NCI-H460 (cell line): ENCODE data around the gene RRM2. TPM values are rescaled to one million over a fixed set of nuclear protein-coding genes. Genes with fewer than 3 reads are reported as not detected.

Experiments
- DNase-seq: peaks from one replicate; pipeline ENCODE4 v3.0.0-alpha.2; 2016; ENCODE audit warnings: low read depth; ENCODE audit errors: extremely low read depth
- total RNA-seq: library from RNA; depleted of rRNA; stranded (reverse); fragments of >200 nt; shearing (Covaris generic); gene quantifications from 2 replicates; pipeline ENCODE4 v1.2.3, GENCODE V29; 2014

The RRM2 gene
- total RNA-seq, 1 experiment from 2014 or later: 68.7 TPM

DNA sequence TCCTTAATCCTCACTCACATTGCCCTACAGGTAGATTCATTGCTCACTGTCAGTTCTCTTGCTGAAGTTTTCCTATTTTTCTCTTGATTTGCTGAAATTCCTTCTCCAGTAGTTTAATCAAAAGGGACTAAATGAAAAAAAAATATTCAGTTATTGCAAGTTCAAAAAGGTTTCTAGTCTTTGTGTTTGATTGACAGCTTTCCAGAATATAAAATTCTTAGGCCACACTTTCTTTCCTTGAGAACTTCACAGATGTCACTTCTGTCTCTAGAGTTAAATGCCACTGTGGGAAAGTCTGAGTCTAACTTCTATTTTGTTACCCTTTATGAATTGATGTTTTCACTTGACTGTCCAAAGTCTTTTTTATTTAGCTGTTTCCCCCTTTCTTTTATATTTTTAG lies 25.7 kb downstream of the RRM2 start:
- no peak for DNase-seq

DNA sequence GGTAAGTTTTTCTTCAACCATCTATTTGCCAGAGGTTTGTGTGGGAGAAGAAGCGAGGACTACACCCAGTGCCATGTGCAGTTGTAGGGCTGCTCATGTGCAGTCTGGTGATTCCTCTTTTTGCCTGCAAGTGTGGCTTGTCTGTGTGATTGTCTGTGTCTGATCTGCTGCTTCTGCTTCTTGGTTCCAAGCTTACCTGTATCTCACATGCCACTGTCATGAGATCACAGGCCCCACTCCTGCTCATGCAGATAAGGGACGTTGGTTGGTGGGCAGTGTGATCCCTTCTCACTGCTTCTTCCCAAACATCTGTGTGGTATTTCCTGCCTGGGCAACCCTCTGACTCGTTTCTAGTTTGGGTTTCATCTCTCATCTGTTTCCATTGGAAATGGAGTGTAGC lies 27.1 kb downstream of the RRM2 start:
- no peak for DNase-seq

DNA sequence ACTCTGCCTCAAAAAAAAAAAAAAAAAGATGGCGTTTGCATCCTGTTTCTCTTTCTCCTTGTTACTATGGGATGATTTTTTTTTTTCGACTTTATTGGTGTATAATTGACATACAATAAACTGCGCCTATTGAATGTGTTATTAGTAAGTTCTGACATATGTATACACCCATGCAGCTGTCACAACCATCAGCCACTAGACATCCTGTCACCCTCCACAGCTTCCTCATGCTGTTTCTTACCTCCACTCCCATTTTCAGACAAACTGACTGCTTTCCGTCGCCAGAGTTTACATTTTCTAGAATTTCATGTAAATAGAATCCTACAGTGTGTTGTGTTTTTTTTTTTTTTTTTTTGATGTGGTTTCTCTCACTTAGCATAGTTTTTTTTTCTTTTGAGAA lies 27.9 kb downstream of the RRM2 start:
- DNase-seq: no peak

DNA sequence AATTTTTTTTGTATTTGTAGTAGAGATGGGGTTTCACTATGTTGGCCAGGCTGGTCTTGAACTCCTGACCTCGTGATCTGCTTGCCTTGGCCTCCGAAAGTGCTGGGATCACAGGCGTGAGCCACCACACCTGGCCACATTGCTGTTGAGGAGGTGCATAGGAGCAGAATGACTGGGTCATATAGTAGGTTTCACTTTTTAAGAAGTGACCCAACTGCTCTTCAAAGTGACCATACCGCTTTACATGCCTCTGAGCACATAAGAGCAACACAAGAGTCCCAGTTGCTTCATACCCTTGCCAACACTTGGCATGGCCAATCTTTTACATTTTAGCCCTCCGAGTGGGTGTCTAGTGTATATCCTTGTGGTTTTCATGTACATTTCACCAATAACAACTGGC lies 28.9 kb downstream of the RRM2 start:
- DNase-seq: no peak

DNA sequence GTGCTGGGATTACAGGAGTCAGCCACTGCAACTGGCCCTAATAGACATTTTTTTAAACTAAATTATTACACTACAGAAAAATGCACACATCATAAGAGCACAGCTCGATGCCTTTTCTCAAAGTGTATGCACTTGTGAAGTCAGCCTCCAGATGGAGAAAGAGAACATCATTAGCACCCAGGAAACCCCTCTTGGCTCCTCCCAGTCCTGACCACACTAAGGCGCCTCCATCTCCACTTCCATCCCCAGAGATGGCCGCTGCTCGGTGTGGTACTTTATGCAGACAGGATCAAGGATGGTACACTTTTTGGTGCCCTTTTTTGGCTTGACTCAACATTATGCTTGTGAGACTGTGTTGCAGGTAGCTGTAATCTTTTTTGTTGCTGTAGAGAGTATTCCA lies 34.8 kb downstream of the RRM2 start:
- DNase-seq: no peak

DNA sequence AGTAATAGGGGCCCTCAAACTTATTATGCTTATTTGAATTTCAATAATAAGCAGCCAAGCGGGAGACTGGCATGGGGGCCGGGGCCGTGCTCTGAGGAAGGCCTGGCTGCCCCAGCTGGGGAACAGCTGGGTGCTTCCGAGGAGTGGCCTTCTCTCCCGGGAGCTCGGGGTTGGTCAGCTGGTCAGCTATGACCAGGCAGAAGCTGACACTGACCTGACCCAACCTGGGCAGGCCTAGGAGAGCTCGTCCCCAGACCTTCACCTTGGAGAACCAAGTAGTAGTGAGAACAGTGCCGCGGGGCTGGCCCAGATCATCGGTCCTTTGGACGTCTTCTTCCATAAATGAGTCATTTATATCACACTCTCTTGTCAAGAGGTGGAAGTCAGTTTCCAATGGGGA lies 36.1 kb downstream of the RRM2 start:
- no peak for DNase-seq

DNA sequence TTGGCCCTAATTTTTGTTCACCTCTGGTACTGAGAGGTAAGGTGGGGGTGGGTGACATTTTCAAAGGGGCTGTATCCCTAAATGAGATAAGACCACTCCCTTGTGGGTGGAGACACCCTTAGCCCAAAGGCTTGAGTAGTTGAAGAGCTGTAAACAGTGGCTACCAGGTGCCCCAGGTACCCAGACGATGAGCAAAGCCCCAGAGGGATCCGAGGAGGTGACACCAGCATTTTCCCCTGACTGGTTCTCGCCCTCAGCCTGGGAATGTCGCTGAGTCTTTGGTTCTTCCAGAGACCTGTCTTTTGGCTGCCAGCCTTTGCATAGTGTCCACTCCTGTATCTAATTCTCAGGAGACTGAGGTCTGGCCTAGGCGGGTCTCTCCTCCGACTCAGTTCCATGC lies 36.5 kb downstream of the RRM2 start:
- DNase-seq: no peak

DNA sequence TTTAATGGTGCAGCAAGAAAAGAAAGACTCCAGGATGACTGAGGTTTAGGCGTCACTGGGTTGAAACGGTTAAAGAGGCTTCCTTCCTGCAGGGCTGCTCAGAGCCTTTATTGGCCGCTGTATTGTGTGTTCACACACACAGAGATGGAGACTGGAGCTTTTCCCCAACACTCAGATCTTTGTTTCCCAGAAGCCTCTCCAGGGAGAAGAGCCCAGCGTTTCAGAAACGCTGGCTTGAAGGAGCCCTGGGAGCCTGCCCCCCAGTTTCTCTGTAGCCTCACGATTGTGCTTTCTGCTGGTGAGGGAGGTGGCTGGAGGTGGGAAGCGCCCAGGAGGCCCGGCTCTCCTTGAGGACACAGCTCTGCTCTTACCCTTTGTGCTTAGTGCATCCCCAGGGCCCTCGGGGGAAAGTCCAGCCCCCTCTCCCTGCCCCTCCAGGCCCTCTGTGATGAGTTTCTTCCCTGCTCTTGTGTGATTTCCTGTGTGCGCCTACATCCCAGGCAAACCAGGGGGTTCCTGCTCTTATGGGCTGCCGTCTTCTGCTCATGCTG lies 37.1 kb downstream of the RRM2 start:
- DNase-seq: no peak

DNA sequence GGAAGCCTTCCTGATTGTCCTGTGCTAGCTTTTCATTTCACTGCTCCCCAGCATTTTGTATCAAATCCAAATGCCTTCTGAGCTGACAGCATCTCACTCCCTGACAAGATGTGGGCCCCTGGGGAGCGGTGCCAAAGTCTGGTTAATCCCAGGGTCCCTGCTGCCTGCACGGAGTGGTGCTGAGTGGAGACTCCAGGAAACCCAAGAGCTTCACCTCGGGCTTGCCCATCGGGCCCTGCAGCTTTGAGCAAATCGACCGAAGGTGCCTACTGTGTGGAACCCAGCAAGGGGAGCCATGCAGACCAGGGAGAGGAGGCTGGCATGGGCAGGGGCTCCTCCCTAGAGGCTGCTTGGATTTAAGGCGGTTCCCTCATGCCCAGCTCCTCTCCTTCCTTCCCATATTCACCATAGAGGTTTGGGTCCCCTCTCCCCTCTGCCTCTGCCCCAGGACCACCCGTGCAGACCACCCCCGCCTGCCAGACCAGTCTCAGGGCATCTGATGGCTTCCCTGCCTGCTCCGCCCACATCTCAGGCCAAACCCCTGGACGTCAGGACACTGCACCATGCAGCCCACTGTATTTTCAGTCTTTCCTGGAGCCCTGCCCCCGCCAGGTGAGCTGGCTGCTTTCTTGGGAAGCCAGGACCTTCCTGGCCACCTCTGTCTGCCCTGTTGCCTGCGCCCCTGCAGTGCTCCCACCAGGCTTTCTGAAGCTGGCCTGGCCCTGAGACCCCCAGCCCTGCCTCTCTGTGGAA lies 37.8 kb downstream of the RRM2 start:
- no peak for DNase-seq

DNA sequence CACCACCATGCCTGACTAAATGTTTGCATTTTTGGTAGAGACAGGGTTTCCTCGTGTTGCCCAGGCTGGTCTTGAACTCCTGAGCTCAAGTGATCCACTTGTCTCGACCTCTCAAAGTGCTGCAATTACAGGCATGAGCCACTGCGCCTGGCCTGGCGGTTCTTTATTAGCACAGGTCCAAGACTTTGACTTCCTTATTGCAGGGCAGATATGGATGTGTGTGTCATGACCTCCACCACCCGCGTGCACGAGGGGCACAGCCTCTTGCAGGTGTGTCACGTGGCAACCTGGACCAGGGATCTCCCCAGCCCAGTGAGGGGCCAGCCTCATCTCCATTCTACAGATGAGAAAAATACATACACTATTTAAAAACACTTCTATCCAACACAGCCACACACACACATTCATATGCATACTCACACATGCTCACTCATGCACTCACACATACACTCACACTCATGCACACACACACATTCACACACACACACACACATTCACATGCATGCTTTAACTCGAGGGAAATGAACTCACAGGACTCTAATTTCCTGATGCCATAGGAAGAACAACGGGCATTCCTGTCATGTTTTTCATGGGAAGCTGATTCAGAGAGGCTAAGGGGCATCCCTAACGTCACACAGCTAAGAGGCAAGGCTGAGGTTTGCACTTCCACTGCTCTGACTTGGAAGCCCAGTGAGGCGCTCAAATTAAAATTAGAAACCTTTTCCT lies 38.8 kb downstream of the RRM2 start:
- DNase-seq: no peak

DNA sequence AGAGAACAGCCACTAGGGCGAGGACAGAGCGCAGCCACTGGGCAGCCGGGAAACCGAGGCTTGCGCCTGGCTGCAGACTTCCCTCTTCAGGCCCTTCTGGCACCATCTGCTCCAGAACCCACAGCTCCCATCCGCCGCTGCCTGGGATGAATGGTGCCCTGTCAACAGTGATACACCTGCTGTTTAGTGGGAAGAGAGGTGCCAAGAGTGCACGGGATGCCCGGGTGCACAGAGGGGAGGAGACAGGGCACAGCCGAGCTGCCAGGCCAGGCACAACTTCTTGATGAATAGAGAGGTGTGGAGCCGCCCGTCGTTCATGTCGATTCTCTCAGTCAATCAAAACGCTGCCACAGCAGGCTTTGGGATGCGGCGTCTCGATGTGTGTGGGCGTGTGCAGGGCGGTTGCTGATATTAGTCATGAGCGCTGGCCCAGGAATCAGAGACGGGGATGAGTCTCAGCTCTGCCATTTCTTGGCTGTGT lies 39.5 kb downstream of the RRM2 start:
- DNase-seq: no peak

DNA sequence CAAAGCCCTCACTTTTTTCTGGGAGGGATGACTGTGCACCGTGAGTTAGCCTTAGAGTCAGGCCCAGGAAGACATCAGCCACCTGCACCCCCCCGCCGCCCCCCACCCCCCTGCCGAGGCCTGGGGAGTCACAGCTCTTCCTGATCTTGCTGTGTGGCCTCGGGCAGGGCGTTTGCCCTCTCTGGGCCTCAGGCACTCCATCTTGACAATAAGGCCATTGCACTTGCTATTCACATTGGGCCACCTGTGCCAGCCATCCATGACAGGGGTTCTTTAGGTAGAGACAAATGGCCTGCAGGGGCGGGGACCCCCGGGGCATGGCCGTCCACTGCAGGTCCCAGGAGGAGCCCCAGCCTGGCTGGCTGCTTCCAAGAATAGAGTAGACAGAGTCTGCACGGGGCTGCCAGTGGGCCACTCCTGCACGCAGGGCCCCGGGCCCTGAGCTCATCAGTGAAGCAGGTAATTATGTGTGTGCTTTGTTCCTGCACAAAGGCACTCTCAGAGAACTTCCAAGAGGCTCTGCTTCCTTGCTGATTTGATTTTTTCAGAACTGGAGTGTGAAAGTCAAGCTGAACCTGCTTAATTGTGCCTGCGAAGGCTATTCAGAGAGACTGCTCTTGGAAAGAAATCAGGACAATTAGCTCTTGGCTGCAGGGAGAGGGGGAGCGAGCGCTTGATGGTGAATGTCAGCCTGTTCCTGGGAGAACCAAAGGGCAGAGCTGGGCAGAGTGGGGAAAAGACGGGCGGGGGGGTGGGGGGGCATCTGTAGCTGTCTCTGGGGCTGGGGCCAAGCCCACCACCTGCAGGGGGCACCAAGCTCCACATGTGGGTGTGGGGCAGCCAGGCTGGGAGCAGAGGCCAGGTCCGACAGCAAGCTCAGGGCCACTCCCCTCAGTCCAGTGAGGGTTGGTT lies 40.3 kb downstream of the RRM2 start:
- no peak for DNase-seq

DNA sequence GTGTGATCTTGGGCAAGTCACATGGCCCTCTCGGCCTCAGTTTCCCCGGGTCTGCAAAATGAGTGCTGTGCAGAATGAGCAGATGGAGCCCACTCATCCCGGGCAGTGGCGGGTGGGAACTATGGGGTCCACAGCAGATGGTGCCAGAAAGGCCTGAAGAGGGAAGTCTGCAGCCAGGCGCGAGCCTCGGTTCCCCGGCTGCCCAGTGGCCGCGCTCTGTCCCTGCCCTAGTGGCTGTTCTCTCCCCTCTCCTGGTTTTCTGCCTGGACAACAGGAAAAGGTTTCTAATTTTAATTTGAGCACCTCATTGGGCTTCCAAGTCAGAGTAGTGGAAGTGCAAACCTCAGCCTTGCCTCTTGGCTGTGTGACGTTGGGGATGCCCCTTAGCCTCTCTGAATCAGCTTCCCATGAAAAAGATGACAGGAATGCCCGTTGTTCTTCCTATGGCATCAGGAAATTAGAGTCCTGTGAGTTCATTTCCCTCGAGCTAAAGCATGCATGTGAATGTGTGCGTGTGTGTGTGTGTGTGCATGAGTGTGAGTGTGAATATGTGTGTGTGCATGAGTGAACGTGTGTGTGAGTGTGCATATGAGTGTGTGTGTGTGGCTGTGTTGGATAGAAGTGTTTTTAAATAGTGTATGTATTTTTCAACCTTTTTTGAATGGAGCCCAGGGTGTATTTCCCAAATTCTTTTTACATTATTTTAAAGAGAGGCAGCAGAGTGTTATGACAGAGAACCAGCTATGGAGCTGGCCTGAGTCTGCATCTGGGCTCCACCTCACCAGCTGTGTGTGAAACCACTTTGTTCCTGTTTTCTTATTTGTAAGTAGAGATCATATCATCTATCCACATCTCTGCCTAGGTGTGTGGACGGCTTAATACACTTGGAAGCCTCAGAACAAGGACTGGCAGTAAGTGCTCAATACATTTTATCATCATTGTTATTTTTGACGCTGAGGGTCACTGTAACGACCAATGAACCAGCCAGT lies 41.3 kb downstream of the RRM2 start:
- DNase-seq: no peak

DNA sequence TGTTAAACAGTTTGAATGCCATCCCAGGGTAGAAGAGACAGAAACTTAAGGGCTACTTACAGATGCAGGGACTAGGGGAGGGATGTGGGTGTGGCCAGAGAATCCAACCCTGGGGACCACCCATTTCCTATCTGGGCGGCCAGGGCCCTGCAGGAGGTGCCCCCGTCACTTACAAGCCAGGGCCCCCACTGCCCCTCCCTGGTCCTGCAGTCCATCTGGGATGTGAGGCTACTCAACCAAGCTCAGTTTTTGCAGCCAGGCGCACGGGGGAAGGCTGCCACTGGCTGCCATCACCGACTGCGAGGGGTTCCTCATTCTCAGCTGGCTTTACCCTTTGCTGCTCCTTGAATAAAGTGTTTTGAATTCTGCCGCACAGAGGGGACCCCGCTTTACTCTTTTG lies 42.1 kb downstream of the RRM2 start:
- no peak for DNase-seq

DNA sequence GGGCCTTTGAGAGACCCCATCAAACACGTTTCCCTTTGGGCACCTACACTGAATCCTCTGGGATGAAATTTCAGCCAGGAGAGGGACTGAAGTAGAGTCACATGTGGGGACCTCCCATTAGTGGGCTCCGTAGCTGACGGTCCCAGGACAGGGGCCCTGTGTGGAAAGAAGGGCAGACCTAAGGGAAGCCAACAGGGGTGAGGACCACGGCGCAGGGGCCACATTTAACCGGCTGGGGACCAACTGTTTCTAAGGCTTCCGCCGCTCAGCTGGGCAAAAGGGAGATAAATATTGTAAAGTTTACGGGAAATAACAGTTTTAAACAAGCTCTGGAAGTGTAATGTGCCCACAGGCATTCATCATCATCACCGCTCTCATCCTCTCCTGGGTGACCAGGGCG lies 42.7 kb downstream of the RRM2 start:
- DNase-seq: no peak

DNA sequence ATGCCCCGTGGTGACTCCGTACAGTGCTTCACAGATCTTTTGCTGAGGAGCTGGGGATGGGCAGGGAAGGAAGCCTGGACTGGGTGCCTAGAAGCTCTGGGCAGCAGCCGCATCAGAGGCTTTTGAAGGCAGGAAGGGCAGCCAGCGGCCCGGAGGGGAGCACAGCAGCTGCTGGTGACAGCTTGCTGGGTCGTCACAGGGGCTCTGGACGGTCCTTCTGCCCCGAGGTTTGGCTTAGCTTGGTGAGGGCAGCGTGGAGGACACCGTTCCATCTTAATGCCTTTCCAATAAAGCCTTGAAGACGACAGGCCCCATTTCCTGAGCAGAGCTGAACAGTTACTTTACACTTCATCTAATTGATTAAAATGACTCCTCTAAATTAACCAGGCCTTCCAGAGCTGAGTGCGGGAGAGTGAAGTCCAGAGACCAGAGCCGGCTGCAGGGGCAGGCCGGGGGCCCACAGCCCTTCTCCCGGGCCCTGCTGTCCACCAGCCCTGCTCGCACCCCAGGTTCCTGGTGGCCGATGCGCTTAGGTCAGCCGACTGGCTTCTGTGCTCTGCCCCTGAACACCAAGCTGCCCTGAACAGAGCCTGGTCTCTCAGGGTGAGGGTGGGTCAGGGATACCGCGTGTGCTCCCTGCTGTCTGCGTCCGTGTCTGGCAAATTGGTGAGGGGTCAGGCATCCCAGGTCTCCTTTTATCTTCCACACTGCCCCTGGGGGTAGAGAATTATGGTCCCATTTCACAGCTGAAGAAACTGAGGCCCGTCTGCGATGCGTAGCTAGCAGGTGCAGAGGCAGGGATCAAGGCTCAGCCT lies 43.5 kb downstream of the RRM2 start:
- DNase-seq: no peak

DNA sequence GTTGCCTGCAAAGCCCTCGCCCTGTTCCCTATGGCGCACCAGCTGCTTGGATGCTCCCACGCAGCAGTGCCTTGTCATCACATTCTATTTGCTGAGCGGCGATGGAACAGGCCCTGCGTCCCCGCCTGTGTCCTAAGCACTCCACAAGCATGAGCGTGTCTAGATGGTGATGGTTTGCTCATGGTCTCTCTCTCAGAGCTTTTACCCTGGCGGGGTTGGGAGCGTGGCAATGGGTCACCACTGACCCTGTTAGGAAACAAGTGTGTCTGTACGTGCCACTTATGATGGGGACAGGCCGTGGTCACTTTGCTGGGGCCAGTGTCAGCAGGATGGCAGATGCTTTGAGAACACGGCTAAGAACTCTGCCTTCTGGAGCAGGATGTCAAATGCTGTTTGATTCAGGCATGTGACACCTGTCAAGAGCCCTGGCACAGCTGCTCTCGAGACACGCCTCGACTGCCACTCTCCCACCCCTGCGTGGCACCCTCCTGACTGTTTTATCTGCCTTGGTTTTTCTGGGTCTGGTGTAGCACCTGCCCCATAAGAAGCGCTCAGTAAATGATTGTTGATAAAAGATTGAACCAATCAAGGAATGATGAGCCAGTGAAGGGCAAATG lies 44.2 kb downstream of the RRM2 start:
- DNase-seq: no peak

DNA sequence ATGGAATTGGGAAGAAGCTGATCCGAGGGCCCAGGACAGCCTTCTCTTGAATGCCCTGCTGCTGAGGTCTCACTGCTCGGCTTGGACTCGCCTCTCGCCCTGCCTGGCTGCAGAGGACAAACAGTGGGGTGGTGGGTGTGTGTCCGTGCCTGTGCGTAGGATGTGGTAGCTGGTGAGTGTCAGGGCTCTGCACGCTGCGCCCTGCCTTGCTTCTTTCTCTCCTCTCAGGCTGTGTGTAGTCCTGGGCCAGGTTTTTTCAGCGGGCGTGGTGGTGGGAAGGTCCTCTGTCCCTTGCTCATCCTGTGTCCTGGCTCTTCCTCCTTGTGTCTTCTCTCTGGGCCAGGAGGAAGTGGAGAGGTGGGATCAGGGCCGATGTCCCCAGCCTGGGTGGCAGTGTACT lies 44.8 kb downstream of the RRM2 start:
- no peak for DNase-seq
